ENCODE data around the gene ZNF500.

Gene ZNF500

GRCh38 chr16:4766875-4767628 lies at the start of gene ZNF500:
TSS of gene ZNF500 (minus strand) at chr16:4767162. CDS start at chr16:4765978, 1,184 bp downstream.
- DNase-seq (ENCODE audit: low spot score) = peak; percentile 98

GRCh38 chr16:4814542-4815173 lies 47.7 kb upstream of the ZNF500 start:
- no peak for DNase-seq (ENCODE audit: low spot score)

DNA sequence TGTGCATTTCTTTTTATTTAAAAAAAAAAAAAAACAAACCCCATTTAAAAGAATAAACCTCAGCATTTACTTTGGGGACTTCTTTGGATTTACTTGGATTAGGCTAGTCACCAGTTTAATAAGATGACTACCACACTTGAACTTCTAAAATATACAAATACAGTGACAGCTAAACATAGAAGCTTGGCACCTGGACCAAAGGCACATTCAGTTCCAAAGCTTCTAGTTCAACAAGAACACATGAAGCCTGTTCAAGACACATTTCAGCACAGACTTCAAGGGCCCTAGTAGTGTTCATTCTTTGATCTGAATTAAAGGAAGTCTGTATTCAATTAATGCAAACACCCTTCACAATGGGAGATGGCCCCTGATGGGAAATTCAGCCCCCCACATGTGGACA lies 47.1 kb upstream of the ZNF500 start:
- no peak for DNase-seq (ENCODE audit: low spot score)

GRCh38 chr16:4813251-4814003 lies 46.5 kb upstream of the ZNF500 start:
- no peak for DNase-seq (ENCODE audit: low spot score)

GRCh38 chr16:4811773-4812172 lies 44.8 kb upstream of the ZNF500 start:
- DNase-seq (ENCODE audit: low spot score) = no peak

- DNase-seq (ENCODE audit: low spot score) = no peak
These were observed 44.3 kb upstream of the ZNF500 start for GRCh38 chr16:4811242-4811641.

DNA sequence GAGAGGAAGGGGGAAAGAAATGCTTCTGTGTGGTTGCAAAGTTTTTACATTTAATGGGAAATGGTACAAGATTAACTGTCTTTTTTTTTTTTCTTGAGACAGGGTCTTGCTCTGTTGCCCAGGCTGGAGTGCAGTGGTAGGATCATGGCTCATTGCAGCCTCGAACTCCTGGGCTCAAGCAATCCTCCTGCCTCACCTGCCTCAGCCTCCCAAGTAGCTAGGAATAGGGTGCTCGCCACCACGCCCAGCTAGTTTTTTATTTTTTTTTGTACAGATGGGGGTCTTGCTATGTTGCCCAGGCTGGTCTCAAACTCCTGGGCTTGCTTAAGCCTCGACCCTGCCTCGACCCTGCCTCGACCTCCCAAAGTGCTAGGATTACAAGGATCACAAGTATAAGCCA lies 39.3 kb upstream of the ZNF500 start:
- DNase-seq (ENCODE audit: low spot score) = no peak

- DNase-seq (ENCODE audit: low spot score) = no peak
These were observed 38.3 kb upstream of the ZNF500 start for GRCh38 chr16:4805231-4805630.

- DNase-seq (ENCODE audit: low spot score) = no peak
These were observed 37.2 kb upstream of the ZNF500 start for GRCh38 chr16:4803898-4804762.

DNA sequence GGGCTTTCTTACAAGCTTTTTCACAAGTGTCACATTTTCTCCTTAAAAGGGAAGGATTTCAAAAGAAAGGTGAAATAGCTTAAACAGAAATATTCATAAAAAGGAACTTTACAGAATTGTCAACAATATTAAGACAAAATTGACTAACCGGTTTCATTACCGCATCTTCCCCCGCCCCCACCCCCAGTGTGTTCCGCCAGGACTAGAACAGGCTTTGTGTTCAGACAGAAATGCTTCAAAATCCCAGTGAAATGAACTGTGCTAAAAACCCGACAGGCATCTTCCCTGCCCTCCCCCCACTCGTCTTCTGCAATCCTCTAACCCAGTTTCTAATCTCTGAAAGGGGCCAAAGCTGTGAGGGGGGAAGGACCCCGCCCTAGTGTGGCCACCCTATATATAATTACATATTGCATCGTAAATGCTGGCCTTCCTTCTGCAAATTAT lies 36.5 kb upstream of the ZNF500 start:
- no peak for DNase-seq (ENCODE audit: low spot score)

GRCh38 chr16:4802659-4803287 lies 35.8 kb upstream of the ZNF500 start:
- peak; percentile 97 for DNase-seq (ENCODE audit: low spot score)

DNA sequence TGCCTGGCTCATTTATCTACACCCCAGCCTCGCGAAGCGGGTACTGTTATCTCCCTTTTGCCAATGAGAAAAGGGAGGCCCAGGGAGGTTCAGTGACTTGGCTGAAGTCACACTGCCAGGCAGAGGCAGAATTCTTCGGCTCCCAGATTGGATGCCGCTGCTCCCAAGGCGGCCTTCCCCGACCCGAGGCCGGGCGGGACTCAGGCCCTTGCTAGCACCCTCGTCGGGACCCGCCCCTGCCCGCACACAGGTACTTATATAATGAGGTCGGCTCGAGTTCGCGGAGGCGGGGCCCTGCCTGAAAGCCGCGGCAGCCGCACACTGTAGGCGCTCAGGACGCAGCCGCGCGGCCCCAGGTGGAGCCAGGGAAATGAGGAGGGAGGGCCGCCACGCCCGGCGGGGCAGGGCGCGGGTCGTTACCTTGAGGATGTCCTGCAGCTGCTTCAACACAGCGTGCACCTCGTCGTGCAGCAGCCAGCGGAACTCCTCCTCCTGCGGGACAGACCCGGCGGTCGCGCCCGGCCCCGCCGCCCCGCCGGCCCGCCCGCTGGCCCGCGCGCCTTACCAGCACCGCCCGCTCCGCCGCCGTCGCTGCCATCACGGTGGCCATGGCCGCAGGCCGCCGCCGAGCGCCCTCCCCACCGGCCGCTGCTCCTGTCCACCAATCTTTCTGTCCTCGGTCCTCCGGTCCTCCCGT lies 35.1 kb upstream of the ZNF500 start, which contains the start of gene ROGDI:
Gene ROGDI (minus strand): TSS at position 672 of the 697 bp plus-strand sequence. CDS start 62 bp downstream, at position 610.
- DNase-seq (ENCODE audit: low spot score) = peak; percentile 15

DNA sequence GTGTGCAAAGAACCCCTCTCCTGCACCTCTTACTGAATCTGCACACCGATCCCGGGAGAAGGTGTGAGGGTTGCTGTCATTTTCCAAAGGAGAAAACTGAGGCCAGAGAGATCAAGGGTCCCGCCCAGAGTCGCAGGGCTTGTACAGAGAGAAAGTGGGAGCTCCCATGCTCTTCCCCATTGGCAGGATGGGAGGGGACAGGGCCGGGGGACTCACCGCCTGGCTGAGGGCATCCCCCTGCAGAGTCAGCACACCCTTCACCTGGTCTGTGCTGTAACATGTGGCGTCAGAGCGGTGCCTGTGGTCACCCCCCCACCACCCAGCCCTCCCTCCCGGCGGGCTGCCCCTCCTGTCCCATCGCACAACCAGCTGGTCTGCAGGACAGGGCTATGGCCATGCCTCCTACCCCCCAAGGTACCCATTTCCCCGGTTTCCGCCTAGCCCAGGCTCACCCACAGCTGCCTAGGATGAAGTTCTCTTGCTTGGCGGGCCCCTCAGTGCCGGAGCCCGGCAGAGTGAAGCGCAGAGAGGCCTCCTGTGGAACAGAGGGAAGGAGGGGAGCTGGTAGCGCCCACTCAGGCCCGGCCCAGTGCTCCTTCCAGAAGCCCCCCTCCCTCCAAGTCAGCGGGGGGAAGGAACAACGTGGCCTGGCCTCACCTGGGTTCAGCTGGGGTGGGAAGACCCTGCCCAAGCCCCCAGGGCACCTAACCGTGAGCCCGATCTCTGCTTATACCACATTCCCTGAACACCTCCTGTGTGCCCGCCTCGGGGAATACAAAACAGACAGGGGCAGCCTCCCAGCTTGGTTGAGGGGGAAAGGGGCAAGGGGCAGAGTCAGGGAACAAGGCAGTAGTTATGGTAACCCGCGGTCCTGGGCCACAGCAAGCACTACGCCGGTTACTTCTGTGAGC lies 34.3 kb upstream of the ZNF500 start:
- no peak for DNase-seq (ENCODE audit: low spot score)

DNA sequence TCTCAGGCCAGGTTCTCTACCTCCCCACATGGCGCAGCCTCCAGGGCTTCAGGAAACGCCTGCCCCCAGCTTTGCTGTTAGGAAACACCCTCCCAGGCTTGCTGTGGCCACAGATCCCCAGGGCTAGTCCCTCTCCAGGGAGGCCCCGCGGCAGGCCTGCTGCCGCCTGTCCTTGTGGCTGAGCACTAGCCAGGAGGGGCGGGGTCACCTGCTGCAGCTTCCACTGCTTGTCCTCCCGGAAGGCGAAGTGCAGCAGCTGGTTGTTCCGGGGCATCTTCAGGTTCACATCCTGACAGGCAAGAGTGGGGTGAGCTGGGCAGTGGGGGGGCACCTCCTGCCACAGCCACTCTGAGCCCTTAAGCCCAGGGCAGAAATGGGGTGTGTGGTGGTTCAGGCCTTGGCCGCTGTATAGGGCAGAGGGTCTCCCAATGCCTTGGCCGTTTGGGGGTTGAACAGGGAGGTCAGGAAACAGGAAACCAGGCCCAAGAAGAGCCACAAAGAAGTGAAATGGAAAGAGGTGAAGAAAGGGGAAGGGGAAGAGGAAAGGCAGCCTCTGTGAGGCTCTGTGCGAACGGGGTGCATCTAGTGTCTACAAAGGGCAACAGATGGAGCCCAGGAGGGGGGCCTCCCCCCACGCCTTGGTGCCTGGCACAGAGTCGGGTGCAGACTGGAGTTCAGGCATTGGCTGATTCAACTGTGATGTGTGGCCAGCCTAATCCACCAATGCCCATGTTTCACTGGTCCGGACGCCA lies 33.5 kb upstream of the ZNF500 start:
- no peak for DNase-seq (ENCODE audit: low spot score)

- no peak for DNase-seq (ENCODE audit: low spot score)
These were observed 32.4 kb upstream of the ZNF500 start for GRCh38 chr16:4799171-4799855.

- DNase-seq (ENCODE audit: low spot score) = no peak
These were observed 31.5 kb upstream of the ZNF500 start for GRCh38 chr16:4798456-4798855.

- no peak for DNase-seq (ENCODE audit: low spot score)
These were observed 30.9 kb upstream of the ZNF500 start for GRCh38 chr16:4797805-4798252.
